ENCODE measurements around the gene ZBTB4. TPM values are rescaled to one million over a fixed set of nuclear protein-coding genes. Genes with fewer than 3 reads are reported as not detected.

The ZBTB4 gene
- total RNA-seq, 2 experiments from 2014 or later: 3.5 to 3.9 TPM

GRCh38 chr17:7486181-7486580 is 6.8 kb upstream of the ZBTB4 start:
- DNase-seq (ENCODE audit: low spot score): no peak
- Histone ChIP-seq H3K27ac (ENCODE audit: low read depth, low read length, poor library complexity, severe bottlenecking) (no peak overlapping the region), H2AFZ (ENCODE audit: low read length) (no peak overlapping the region), H3K9me3 (ENCODE audit: low read length) (no peaks in the 10 kb centered on the region), H3K79me2 (ENCODE audit: insufficient read depth, low read depth, low read length) (peaks cover 65% of the 10 kb centered on the region), H3K4me2 (ENCODE audit: low read length) (peak overlapping the region; percentile 74), H3K9me2 (ENCODE audit: insufficient read depth, low read length) (no peaks in the 10 kb centered on the region), H3K4me3 (ENCODE audit: low read depth, low read length, poor library complexity, severe bottlenecking) (peak overlapping the region; percentile 89), H3K36me3 (ENCODE audit: insufficient read depth, low read length) (peaks cover 49% of the 10 kb centered on the region), H3K4me1 (ENCODE audit: insufficient read depth, low read length, poor library complexity, severe bottlenecking) (peaks cover 32% of the 10 kb centered on the region), H4K20me1 (ENCODE audit: insufficient read depth, low read length) (peaks cover 20% of the 10 kb centered on the region)
- intact Hi-C loops (cut with micrococcal nuclease; ENCODE audit: unreplicated experiment): no loop called here
- BruUV-seq (replicated peaks): no TSS peak
- ChIA-PET POLR2A (interaction anchor here (0.8 to 1.1 kb wide), 2 partner anchors 27 to 157 kb away, joined by 3 read pairs; partner anchors contain the start of gene NEURL4), CTCF (ENCODE audit: unreplicated experiment) (interaction anchor here (0.8 kb wide), 1 partner anchor 27 kb away, joined by 3 read pairs; no protein-coding TSS in a partner anchor)
- no peak for TF ChIP-seq EZH2phosphoT487 (IDR thresholded peaks at IDR 0.05; ENCODE audit: borderline replicate concordance, low read depth, low read length)
- no peak for TF ChIP-seq CTCF (conservative IDR thresholded peaks at IDR 0.05; ENCODE audit: low read length)

- Histone ChIP-seq H3K9me3 (ENCODE audit: low read length) (no peaks in the 10 kb centered on the region), H4K20me1 (ENCODE audit: insufficient read depth, low read length) (peaks cover 20% of the 10 kb centered on the region), H3K36me3 (ENCODE audit: insufficient read depth, low read length) (peaks cover 36% of the 10 kb centered on the region), H3K9me2 (ENCODE audit: insufficient read depth, low read length) (no peaks in the 10 kb centered on the region), H2AFZ (ENCODE audit: low read length) (no peak overlapping the region; the same call in 1 of the 2 replicates), H3K27ac (ENCODE audit: low read depth, low read length, poor library complexity, severe bottlenecking) (peak overlapping the region; percentile 90), H3K79me2 (ENCODE audit: insufficient read depth, low read depth, low read length) (peaks cover 52% of the 10 kb centered on the region), H3K4me3 (ENCODE audit: low read depth, low read length, poor library complexity, severe bottlenecking) (peak overlapping the region; percentile 89), H3K4me1 (ENCODE audit: insufficient read depth, low read length, poor library complexity, severe bottlenecking) (peaks cover 34% of the 10 kb centered on the region), H3K4me2 (ENCODE audit: low read length) (peak overlapping the region; percentile 99)
- POLR2A ChIA-PET: no interaction called here
- TF ChIP-seq EZH2phosphoT487 (IDR thresholded peaks at IDR 0.05; ENCODE audit: borderline replicate concordance, low read depth, low read length) (no peak), CTCF (conservative IDR thresholded peaks at IDR 0.05; ENCODE audit: low read length) (peak; percentile 31; the same call in 1 of the 2 replicates)
- BruUV-seq (replicated peaks): TSS peak; percentile 63
- CTCF ChIA-PET (ENCODE audit: unreplicated experiment): interaction anchor here (1.0 kb wide), 1 partner anchor 76 kb away, joined by 5 read pairs; no protein-coding TSS in a partner anchor
- intact Hi-C loops (cut with micrococcal nuclease; ENCODE audit: unreplicated experiment): loop anchor here (1.0 to 5.0 kb wide), 8 partner anchors 30 to 357 kb away; partner anchors contain the start of genes CTDNEP1, ELP5, KCTD11 and PHF23
- DNase-seq (ENCODE audit: low spot score): peak; percentile 72
Measured at GRCh38 chr17:7484919-7485377, 5.5 kb upstream of the ZBTB4 start.
